GM13976 (cell line): ENCODE results near the gene GRIK3.
"Not testable (repeated sequence)": the region's sequence is repeated elsewhere in the genome, so short reads cannot be mapped to it uniquely, and the experiment has no call there.

Source experiments
- DNase-seq: peaks from one replicate; pipeline ENCODE4 v3.0.0; 2012; ENCODE audit warnings: low spot score
- in situ Hi-C: fragments of 300-500 bp; cut with MboI; formaldehyde crosslinking; loops from one replicate; pipeline ENCODE4 v1.12.0; 2022; ENCODE audit warnings: low sequenced_read_pairs, mixed read lengths, inconsistent platforms; ENCODE audit not compliant: unreplicated experiment
- TF ChIP-seq, protein P1 (sequence below): IDR thresholded peaks from 2 replicates; pipeline ENCODE4 v1.5.1; 2012; ENCODE audit warnings: borderline replicate concordance, mild to moderate bottlenecking; ENCODE audit not compliant: insufficient read depth; ENCODE audit errors: extremely low read depth, missing control alignments, control extremely low read depth

The GRIK3 gene

GRCh38 chr1:36920801-36921405 is 113.4 kb downstream of the GRIK3 start:
- TF ChIP-seq, protein P1, sequence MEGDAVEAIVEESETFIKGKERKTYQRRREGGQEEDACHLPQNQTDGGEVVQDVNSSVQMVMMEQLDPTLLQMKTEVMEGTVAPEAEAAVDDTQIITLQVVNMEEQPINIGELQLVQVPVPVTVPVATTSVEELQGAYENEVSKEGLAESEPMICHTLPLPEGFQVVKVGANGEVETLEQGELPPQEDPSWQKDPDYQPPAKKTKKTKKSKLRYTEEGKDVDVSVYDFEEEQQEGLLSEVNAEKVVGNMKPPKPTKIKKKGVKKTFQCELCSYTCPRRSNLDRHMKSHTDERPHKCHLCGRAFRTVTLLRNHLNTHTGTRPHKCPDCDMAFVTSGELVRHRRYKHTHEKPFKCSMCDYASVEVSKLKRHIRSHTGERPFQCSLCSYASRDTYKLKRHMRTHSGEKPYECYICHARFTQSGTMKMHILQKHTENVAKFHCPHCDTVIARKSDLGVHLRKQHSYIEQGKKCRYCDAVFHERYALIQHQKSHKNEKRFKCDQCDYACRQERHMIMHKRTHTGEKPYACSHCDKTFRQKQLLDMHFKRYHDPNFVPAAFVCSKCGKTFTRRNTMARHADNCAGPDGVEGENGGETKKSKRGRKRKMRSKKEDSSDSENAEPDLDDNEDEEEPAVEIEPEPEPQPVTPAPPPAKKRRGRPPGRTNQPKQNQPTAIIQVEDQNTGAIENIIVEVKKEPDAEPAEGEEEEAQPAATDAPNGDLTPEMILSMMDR, result no peak
- in situ Hi-C loops, result no loop called here
- no peak for DNase-seq

DNA sequence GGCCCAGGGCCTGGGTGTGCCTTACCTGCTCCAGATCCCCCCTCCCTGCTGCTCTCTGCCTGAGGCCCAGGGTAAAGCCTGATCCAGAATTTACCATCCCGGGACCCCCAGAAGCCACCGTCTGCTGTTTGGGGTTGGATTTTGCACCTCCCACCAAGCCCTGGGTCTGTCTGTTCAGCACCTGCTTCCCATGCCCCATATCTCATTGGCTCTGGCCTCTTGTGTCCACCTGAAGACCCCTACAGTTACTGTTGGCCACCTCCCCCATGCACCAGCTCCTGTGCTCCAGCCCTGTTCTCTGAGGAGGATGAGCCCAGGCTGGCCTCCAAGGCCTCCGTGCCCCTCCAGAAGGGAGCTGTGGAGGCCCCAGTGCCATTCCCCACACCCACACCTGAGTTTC is 113.9 kb downstream of the GRIK3 start:
- no peak for DNase-seq
- TF ChIP-seq, protein P1, result no peak
- in situ Hi-C loops, result no loop called here

GRCh38 chr1:36919491-36920145 is 114.7 kb downstream of the GRIK3 start:
- in situ Hi-C loops, result no loop called here
- TF ChIP-seq, protein P1, result no peak
- DNase-seq, result no peak

GRCh38 chr1:36918604-36919003 is 115.7 kb downstream of the GRIK3 start:
- in situ Hi-C loops, result no loop called here
- no peak for DNase-seq

DNA sequence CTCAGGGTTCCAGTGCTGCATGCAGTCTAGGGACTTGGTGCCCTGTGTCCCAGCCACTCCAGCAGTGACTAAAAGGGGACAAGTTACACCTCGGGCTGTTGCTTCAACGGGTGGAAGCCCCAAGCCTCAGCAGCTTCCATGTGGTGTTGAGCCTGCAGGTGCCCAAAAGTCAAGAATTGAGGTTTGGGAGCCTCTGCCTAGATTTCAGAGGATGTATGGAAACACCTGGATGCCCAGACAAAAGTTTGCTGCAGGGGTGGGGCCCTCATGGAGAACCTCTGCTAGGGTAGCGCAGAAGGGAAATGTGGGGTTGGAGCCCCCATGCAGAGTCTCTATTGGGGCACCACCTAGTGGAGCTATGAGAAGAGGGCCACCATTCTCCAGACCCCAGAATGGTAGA is 117.8 kb downstream of the GRIK3 start:
- DNase-seq, in situ Hi-C loops: not testable (repeated sequence)

More at GRCh38 chr1:36918604-36919003, 115.7 kb downstream of the GRIK3 start:
- TF ChIP-seq, protein P1, result no peak

GRCh38 chr1:36913484-36914060 is 120.7 kb downstream of the GRIK3 start:
- TF ChIP-seq, protein P1, result no peak
- peak; percentile 2 for DNase-seq
- in situ Hi-C loops, result no loop called here

DNA sequence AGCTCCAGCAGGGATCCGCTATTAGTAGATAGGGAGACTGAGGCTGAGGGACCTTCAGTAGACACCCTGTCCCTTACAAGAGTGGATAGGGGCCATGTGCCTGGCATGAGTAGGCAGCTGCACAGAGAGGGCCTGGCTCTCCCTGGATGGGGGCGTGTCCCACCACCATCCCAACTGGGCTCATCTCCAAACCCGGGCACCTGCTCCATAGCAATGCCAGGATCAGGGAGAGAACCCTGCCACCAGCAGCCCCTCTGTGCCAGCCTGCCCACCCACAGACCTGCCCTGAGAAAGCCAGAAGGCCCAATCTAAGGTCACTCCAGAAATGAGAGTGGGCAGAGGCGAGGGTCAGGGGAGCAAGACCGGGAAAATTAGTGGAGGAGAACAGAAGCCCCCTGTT is 121.3 kb downstream of the GRIK3 start:
- peak; percentile 2 for DNase-seq
- in situ Hi-C loops, result no loop called here
- TF ChIP-seq, protein P1, result no peak
